A673 (cell line): Measurements from ENCODE around the gene PLEK2. TPM values are rescaled to one million over a fixed set of nuclear protein-coding genes. Genes with fewer than 3 reads are reported as not detected.
"Not testable (repeated sequence)": the region's sequence is repeated elsewhere in the genome, so short reads cannot be mapped to it uniquely, and the experiment has no call there.

Experiments used
- BruUV-seq: library from RNA; stranded (reverse); fragments of 400-500 nt; replicated peaks from 2 replicates; lab custom pipeline; 2021; lab: Mats Ljungman, UMichigan
- CTCF ChIA-PET: fragments of 300-600 bp; sonication (Branson Sonifier 250); formaldehyde crosslinking; loops from one replicate; lab custom pipeline; 2022; ENCODE audit warnings: antibody characterized with exemption; lab: Charles Lee
- POLR2A ChIA-PET: fragments of 300-600 bp; sonication (Branson Sonifier 250); formaldehyde crosslinking; loops from one replicate; lab custom pipeline; 2022; ENCODE audit warnings: antibody characterized with exemption; ENCODE audit not compliant: low non-redundant PET; lab: Charles Lee
- DNase-seq: peaks from one replicate; pipeline ENCODE4 v3.0.0-alpha.2; 2015; ENCODE audit warnings: low spot score
- H3K27ac ChIP-seq: fragments of 200-600 bp; sonication (generic); 2 replicates; pipeline ENCODE4 v1.5.1; 2016; ENCODE audit warnings: mixed run types, low read depth, mild to moderate bottlenecking, mixed read lengths, antibody characterized with exemption, low read length; ENCODE audit not compliant: poor library complexity, severe bottlenecking
- H3K27me3 ChIP-seq: fragments of 200-600 bp; sonication (generic); replicated peaks from 2 replicates; pipeline ENCODE4 v1.6.1; 2017; ENCODE audit warnings: mixed run types, low read depth, mild to moderate bottlenecking, mixed read lengths, antibody characterized with exemption, low read length; ENCODE audit not compliant: insufficient read depth, poor library complexity
- H3K36me3 ChIP-seq: fragments of 200-600 bp; sonication (generic); 2 replicates; pipeline ENCODE4 v1.6.1; 2016; ENCODE audit warnings: mixed run types, mild to moderate bottlenecking, mixed read lengths, antibody characterized with exemption, low read length; ENCODE audit not compliant: insufficient read depth, poor library complexity, severe bottlenecking
- H3K4me1 ChIP-seq: fragments of 200-600 bp; sonication (generic); 2 replicates; pipeline ENCODE4 v1.6.1; 2017; ENCODE audit warnings: mixed run types, mild to moderate bottlenecking, mixed read lengths, antibody characterized with exemption, low read length; ENCODE audit not compliant: insufficient read depth, poor library complexity, severe bottlenecking
- H3K4me3 ChIP-seq: fragments of 200-600 bp; sonication (generic); 2 replicates; pipeline ENCODE4 v1.5.1; 2016; ENCODE audit warnings: low read depth, mixed run types, mild to moderate bottlenecking, mixed read lengths, low read length; ENCODE audit not compliant: poor library complexity, severe bottlenecking
- H3K9me3 ChIP-seq: fragments of 200-600 bp; sonication (generic); 2 replicates; pipeline ENCODE4 v1.6.1; 2016; ENCODE audit warnings: mixed run types, low read depth, mild to moderate bottlenecking, mixed read lengths, antibody characterized with exemption, low read length; ENCODE audit not compliant: poor library complexity, severe bottlenecking
- EZH2 ChIP-seq: fragments of 200-600 bp; sonication (generic); IDR thresholded peaks from 2 replicates; pipeline ENCODE4 v1.6.1; 2017; ENCODE audit warnings: borderline replicate concordance, low read depth, mild to moderate bottlenecking, mixed read lengths, antibody characterized with exemption, low read length; ENCODE audit not compliant: poor library complexity, severe bottlenecking
- intact Hi-C: fragments of 100-400 bp; cut with micrococcal nuclease; formaldehyde crosslinking; loops from one replicate; pipeline ENCODE4 v1.10.0; 2022; ENCODE audit not compliant: unreplicated experiment
- total RNA-seq: library from RNA; stranded (reverse); gene quantifications from 2 replicates; pipeline ENCODE4 v1.2.3, GENCODE V29; 2021
- TF ChIP-seq, protein P1 (sequence below): fragments of 300-800, 200-600 bp; sonication (generic); conservative IDR thresholded peaks from 2 replicates; pipeline ENCODE4 v1.5.1; 2017; ENCODE audit warnings: low read depth, mild to moderate bottlenecking, antibody characterized with exemption, low read length, moderate library complexity, mixed read lengths

Gene PLEK2
- total RNA-seq, 1 experiment from 2014 or later: 6.8 TPM

DNA sequence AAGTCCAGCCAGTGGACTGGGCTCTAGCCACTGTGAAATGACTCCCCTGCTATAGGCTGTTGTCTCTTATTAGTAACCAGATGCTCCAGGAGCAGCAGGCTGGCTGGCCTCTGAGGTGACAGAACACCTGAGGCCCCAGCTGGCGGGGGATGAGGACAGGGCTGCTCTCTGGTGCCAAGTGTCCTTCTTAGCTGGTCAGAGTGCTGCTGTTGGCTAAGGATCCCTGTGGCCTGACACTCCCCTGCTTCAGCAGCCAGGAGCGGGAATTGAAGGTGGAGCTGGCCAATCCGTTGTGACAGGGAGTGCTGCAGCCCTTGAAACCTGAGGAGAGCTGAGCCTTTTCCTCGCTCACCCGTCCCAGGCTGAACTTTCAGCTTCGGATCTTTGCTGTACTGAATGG is 45.8 kb upstream of the PLEK2 start:
- no peak for TF ChIP-seq EZH2
- TF ChIP-seq, protein P1, sequence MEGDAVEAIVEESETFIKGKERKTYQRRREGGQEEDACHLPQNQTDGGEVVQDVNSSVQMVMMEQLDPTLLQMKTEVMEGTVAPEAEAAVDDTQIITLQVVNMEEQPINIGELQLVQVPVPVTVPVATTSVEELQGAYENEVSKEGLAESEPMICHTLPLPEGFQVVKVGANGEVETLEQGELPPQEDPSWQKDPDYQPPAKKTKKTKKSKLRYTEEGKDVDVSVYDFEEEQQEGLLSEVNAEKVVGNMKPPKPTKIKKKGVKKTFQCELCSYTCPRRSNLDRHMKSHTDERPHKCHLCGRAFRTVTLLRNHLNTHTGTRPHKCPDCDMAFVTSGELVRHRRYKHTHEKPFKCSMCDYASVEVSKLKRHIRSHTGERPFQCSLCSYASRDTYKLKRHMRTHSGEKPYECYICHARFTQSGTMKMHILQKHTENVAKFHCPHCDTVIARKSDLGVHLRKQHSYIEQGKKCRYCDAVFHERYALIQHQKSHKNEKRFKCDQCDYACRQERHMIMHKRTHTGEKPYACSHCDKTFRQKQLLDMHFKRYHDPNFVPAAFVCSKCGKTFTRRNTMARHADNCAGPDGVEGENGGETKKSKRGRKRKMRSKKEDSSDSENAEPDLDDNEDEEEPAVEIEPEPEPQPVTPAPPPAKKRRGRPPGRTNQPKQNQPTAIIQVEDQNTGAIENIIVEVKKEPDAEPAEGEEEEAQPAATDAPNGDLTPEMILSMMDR: no peak
- H3K27ac ChIP-seq: no peak overlapping the region
- POLR2A ChIA-PET: no interaction called here
- CTCF ChIA-PET: no interaction called here
- no peaks in the 10 kb centered on the region for H3K9me3 ChIP-seq
- H3K4me1 ChIP-seq: no peaks in the 10 kb centered on the region
- BruUV-seq: no TSS peak
- H3K36me3 ChIP-seq: no peaks in the 10 kb centered on the region
- intact Hi-C loops: no loop called here
- H3K27me3 ChIP-seq: no peaks in the 10 kb centered on the region
- no peak for DNase-seq
- H3K4me3 ChIP-seq: no peak overlapping the region

DNA sequence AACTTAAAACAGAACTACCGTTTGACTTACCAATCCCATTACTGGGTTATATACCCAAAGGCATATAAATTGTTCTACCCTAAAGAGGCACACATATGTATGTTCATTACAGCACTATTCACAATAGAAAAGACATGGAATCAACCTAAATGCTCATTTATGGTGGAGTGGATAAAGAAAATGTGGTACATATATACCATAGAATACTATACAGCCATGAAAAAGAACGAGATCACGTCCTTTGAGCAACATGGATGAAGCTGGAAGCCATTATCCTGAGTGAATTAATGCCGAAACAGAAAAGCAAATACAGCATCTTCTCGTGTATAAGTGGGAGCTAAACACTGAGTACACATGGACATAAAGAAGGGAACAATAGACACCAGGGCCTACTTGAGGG is 44.8 kb upstream of the PLEK2 start:
- Histone ChIP-seq H3K9me3 (no peaks in the 10 kb centered on the region), H3K4me3 (no peak overlapping the region), H3K27me3 (no peaks in the 10 kb centered on the region), H3K36me3 (no peaks in the 10 kb centered on the region), H3K4me1 (no peaks in the 10 kb centered on the region), H3K27ac (no peak overlapping the region)
- no peak for DNase-seq
- POLR2A ChIA-PET: no interaction called here
- intact Hi-C loops: no loop called here
- CTCF ChIA-PET: no interaction called here
- no TSS peak for BruUV-seq
- TF ChIP-seq EZH2: no peak
- TF ChIP-seq, protein P1: no peak

DNA sequence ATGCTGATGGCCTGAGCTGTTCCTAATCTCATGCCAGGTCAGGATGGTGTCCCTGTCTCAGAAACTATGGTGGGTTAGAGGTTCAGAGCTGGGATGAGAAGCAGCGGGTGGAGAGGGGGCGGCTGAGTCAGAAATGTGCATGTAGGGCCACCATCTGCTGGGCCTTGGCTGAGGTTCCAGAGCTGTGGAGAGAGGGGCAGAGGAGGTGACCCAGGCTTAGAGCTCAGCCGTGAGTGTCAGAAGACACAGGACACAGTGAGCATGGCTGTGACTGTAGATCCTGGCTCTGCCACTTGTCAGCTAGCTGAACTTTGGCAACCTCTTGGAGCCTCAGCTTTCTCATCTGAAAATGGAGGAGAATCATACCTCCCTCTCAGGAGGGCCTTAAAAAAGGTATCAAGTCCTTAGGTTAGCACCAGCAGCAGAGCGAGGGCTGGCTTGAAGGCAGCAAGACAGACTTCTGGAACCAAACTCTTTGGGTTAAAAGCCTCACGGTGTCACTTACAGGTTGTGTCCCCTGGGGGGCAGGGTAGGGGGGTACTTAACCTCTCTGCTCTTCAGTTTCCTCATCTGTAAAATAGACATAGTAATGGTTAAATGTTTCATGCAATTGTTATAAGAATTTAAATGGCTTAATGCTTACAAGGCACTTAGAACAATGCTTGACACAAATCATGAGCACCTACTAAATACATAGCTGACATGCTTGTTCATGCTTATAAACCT is 41.8 kb upstream of the PLEK2 start:
- CTCF ChIA-PET: no interaction called here
- POLR2A ChIA-PET: no interaction called here

GRCh38 chr14:67451667-67452066 is 39.7 kb upstream of the PLEK2 start:
- BruUV-seq, intact Hi-C loops, H3K27me3 ChIP-seq, H3K27ac ChIP-seq, DNase-seq, H3K4me1 ChIP-seq, CTCF ChIA-PET, H3K36me3 ChIP-seq, H3K4me3 ChIP-seq, H3K9me3 ChIP-seq, POLR2A ChIA-PET: not testable (repeated sequence)

More for the DNA sequence above, 41.8 kb upstream of the PLEK2 start:
- no peak for DNase-seq
- Histone ChIP-seq H3K4me3 (no peak overlapping the region), H3K4me1 (no peaks in the 10 kb centered on the region), H3K27me3 (no peaks in the 10 kb centered on the region), H3K36me3 (no peaks in the 10 kb centered on the region), H3K9me3 (no peaks in the 10 kb centered on the region), H3K27ac (no peak overlapping the region)
- TF ChIP-seq EZH2: no peak
- TF ChIP-seq, protein P1: no peak
- BruUV-seq: no TSS peak
- intact Hi-C loops: no loop called here
